PC-9 (cell line): ENCODE data around the gene RAD18.

Experiments used
- EZH2 ChIP-seq: fragments of 200-600 bp; sonication (generic); IDR thresholded peaks from 2 replicates; pipeline ENCODE4 v1.8.0; 2017; ENCODE audit warnings: antibody characterized with exemption, low read depth
- TF ChIP-seq, protein P1 (sequence below): fragments of 200-600 bp; sonication (generic); conservative IDR thresholded peaks from 2 replicates; pipeline ENCODE4 v1.6.1; 2017; ENCODE audit warnings: mixed run types, antibody characterized with exemption, mild to moderate bottlenecking, moderate library complexity

DNA sequence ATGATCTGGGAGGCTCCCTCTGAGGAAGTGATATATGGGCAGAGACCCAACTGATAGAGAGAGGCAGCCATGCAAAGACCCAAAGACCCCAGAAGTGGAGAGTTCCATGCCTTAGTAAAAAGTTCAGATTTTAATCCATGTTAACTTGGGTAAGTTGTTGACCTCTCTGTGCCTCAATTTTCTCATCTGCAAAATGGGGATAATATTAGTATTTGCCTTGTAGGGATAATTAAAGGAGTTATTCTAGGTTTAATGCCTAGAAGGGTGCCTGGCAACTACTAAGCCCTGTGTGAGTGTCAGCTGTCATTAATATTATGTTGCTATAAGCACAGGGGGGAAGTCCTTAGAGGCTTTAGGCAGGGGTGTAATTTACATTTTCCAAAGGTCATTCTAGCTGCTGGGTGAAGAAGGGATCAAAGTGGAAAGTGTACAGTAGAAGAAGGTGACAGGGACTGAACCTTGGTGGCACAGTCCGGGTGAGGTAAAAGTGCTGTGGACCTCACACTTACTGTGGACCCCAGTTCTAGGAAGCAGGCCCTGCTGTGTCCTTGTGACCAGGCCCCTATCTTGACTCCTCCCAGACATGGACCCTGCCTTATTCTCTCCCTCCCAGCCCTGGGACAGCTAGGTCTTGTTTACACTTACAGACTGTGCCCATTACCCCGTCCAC is 3.0 kb upstream of the RAD18 start:
- TF ChIP-seq, protein P1, sequence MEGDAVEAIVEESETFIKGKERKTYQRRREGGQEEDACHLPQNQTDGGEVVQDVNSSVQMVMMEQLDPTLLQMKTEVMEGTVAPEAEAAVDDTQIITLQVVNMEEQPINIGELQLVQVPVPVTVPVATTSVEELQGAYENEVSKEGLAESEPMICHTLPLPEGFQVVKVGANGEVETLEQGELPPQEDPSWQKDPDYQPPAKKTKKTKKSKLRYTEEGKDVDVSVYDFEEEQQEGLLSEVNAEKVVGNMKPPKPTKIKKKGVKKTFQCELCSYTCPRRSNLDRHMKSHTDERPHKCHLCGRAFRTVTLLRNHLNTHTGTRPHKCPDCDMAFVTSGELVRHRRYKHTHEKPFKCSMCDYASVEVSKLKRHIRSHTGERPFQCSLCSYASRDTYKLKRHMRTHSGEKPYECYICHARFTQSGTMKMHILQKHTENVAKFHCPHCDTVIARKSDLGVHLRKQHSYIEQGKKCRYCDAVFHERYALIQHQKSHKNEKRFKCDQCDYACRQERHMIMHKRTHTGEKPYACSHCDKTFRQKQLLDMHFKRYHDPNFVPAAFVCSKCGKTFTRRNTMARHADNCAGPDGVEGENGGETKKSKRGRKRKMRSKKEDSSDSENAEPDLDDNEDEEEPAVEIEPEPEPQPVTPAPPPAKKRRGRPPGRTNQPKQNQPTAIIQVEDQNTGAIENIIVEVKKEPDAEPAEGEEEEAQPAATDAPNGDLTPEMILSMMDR, result no peak
- TF ChIP-seq EZH2, result no peak
